Measurements from ENCODE around the gene SDCCAG8.

SDCCAG8 gene

DNA sequence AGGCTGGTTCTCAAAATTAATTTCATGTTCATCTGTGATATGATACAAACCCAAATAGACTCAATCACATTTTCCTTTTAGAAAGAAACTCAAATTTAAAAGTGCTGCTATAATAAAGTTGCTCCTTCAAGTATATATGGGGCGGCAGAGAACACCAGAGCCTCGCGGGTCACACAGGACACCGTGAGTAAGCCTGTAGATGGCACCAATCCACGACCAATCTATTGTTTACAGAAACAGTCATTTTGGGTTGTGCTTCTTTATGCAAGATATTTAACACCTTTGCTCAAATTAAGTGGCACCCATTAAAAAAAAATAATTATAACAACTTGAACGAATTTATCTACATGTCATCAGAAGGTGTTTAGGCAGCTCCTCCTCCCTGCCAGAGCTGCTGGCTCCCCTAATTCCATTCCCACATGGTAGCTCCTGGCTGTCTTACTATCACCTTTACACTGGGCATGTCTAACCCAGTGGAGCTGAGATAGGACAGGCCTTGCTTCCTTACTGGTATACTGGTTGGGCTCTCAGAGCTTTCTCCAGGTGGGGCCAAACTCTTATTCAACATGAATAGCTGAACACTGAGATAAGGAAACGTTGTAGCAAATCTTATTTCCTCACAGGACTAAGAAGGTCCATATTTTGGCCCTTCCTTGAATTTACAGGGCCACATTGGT, 287.0 kb downstream of the SDCCAG8 start:
- DNase-seq (ENCODE audit: low spot score), result no peak
- no peak for FAIRE-seq

DNA sequence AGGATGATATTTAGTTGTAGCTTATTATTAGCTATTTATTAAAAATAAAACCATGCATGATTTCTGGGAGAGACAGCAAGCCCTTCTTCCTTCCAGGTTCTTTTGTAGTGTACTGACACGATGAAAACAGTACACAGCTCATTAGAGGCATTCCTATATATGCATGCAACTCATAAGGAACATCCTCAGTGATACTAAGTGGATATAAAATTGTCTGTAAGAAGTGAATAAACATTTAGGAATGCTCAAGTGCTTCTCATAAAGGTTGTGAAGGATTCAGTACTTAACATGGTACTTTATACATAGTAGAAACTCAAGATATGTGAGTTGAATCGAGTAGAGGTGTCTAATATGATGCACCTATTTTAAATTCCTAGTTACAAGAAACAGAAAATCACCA, 287.7 kb downstream of the SDCCAG8 start:
- DNase-seq (ENCODE audit: low spot score) (no peak), FAIRE-seq (no peak)

DNA sequence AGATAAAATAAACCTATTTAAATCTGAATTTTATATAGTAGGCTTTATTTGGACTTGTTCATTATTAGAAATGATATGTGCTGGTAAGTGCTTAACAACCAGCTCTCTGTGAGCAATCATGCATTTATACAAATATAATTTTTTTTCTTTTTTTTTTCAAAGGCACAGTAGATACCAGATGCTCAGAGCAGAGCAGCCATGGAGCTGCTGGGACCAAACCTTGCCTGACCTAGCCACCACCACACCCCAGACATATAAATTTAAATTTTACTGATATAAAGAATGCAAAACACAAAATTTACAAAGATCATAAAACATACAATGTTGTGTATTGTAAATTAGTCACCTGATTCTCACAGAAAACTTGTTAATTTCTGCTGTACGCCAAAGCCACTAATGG, 290.6 kb downstream of the SDCCAG8 start:
- FAIRE-seq, result no peak
- DNase-seq (ENCODE audit: low spot score), result no peak

DNA sequence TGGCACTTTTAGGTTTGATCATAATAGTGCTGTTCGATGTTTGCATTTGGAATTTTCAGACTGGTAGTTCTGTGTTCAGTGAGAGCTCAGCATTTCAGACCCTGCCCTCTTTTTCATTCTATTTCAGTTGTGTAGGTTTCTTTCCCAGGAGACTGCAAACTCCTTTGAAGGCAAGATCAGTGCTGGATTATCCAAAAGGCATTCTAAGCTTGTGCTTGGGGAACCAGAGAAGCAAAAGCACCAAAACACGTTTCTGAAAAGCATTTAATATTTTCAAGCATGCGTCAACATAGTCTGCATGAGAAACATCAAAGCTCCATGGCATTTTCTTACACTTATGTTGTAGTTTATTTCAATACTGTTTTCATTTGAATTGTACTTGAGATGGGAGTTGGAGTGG, 292.1 kb downstream of the SDCCAG8 start:
- FAIRE-seq (no peak), DNase-seq (ENCODE audit: low spot score) (no peak)

DNA sequence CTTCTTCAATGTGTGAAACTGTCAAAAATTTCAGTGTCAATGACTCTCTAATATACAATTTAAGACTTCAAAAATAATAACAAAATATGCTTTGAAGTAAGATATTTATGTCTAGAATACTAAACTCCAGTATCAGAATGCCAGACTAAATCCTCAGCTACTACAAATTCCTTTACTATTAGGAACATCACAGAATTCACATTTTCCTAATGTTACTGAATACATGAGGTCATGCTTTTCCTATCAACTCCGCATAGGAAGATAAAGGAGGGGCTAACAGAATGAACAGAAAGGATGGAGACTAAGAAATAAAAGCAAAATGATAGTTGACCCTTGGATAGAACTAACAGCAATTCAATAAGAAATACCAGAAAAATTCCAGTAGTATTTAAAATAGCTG, 292.7 kb downstream of the SDCCAG8 start:
- DNase-seq (ENCODE audit: low spot score) (no peak), FAIRE-seq (no peak)

DNA sequence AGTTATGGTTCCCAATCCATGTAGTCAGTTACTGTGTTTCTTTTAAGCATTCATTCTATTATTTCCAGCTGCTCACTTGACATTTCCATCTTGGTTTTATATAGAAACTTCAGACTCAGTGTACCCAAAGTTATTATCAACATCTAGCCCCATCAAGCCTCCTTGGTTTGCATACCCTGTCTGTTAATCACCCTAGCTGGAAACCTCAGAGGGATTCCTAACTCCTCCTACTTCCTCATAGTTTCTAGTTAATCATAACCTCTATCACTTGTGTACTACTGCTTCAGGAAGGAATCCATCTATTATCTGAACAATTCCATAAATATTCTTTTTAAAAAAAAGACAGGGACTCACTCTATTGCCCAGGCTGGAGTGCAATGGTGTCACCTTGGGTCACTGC, 293.3 kb downstream of the SDCCAG8 start:
- FAIRE-seq, result no peak
- peak; percentile 20 for DNase-seq (ENCODE audit: low spot score)
